Fibroblast of villous mesenchyme (primary cell): ENCODE data around the gene MAMLD1. TPM values are rescaled to one million over a fixed set of nuclear protein-coding genes. Genes with fewer than 3 reads are reported as not detected.

ENCODE experiments used
- DNase-seq: peaks from one replicate; pipeline ENCODE4 v3.0.0-alpha.2; 2010; ENCODE audit warnings: low read depth
- H3K4me3 ChIP-seq: 2 replicates; pipeline ENCODE4 v1.5.1; 2011; ENCODE audit warnings: low read depth, mild to moderate bottlenecking, low read length
- CTCF ChIP-seq: IDR thresholded peaks from 2 replicates; pipeline ENCODE4 v1.5.1; 2012; ENCODE audit warnings: low read depth, mild to moderate bottlenecking, low read length; ENCODE audit not compliant: insufficient read depth
- total RNA-seq: library from RNA; depleted of rRNA; stranded (reverse); fragments of >200 nt; gene quantifications from 2 replicates; pipeline ENCODE4 v1.2.3, GENCODE V29; 2012

MAMLD1 gene
- total RNA-seq, 1 donor, result 0.86 TPM

- no peak overlapping the region for H3K4me3 ChIP-seq
- TF ChIP-seq CTCF, result no peak
- DNase-seq, result no peak
These were observed 38.2 kb upstream of the MAMLD1 start for GRCh38 chrX:150324919-150325318.

- TF ChIP-seq CTCF, result no peak
- DNase-seq, result no peak
- no peak overlapping the region for H3K4me3 ChIP-seq
These were observed 36.4 kb upstream of the MAMLD1 start for GRCh38 chrX:150326541-150327247.

- no peak for TF ChIP-seq CTCF
- H3K4me3 ChIP-seq, result no peak overlapping the region
- DNase-seq, result no peak
These were observed 33.8 kb upstream of the MAMLD1 start for GRCh38 chrX:150329282-150329681.

GRCh38 chrX:150329868-150330267, 33.2 kb upstream of the MAMLD1 start:
- DNase-seq, result no peak
- no peak for TF ChIP-seq CTCF
- no peak overlapping the region for H3K4me3 ChIP-seq

GRCh38 chrX:150332023-150332422, 31.1 kb upstream of the MAMLD1 start:
- no peak for DNase-seq
- TF ChIP-seq CTCF, result no peak
- no peak overlapping the region for H3K4me3 ChIP-seq

GRCh38 chrX:150334100-150334499, 29.0 kb upstream of the MAMLD1 start:
- TF ChIP-seq CTCF, result no peak
- no peak for DNase-seq
- H3K4me3 ChIP-seq, result no peak overlapping the region

- no peak overlapping the region for H3K4me3 ChIP-seq
- DNase-seq, result no peak
- no peak for TF ChIP-seq CTCF
These were observed 28.1 kb upstream of the MAMLD1 start for GRCh38 chrX:150334981-150335380.
